Measurements from ENCODE around the gene GYS1. TPM values are rescaled to one million over a fixed set of nuclear protein-coding genes. Genes with fewer than 3 reads are reported as not detected.
"Not testable (repeated sequence)": the region's sequence is repeated elsewhere in the genome, so short reads cannot be mapped to it uniquely, and the experiment has no call there.

The GYS1 gene
- polyA plus RNA-seq, 1 experiment: 19.5 TPM

DNA sequence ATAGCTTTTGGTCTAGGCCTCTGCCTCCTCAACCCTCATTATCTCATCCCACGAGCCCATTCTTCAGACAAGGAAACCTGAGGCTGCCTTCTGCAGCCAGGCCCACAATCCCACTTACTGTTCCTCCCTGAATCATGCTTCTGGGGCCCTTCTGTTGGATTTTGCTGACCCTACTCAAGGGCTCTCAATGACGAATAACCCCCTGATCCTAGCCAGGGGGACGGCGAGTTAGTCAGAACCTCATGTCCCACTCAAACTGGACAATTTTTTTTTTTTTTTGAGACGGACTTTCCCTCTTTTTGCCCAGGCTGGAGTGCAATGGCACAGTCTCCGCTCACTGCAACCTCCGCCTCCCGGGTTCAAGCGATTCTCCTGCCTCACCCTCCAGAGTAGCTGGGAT, 29.0 kb upstream of the GYS1 start:
- Histone ChIP-seq H3K9me3 (ENCODE audit: control insufficient read depth, insufficient read depth, low read length) (no peaks in the 10 kb centered on the region; the same call in 1 of the 2 replicates), H3K4me3 (ENCODE audit: low read depth, low read length) (no peak overlapping the region), H3K27me3 (ENCODE audit: control insufficient read depth, insufficient read depth, low read length) (no peaks in the 10 kb centered on the region), H3K27ac (ENCODE audit: low read depth, low read length) (no peak overlapping the region)
- CTCF ChIA-PET: interaction anchor here (0.9 kb wide), 1 partner anchor 22 kb away, joined by 3 read pairs; no protein-coding TSS in a partner anchor
- TF ChIP-seq, protein P1, sequence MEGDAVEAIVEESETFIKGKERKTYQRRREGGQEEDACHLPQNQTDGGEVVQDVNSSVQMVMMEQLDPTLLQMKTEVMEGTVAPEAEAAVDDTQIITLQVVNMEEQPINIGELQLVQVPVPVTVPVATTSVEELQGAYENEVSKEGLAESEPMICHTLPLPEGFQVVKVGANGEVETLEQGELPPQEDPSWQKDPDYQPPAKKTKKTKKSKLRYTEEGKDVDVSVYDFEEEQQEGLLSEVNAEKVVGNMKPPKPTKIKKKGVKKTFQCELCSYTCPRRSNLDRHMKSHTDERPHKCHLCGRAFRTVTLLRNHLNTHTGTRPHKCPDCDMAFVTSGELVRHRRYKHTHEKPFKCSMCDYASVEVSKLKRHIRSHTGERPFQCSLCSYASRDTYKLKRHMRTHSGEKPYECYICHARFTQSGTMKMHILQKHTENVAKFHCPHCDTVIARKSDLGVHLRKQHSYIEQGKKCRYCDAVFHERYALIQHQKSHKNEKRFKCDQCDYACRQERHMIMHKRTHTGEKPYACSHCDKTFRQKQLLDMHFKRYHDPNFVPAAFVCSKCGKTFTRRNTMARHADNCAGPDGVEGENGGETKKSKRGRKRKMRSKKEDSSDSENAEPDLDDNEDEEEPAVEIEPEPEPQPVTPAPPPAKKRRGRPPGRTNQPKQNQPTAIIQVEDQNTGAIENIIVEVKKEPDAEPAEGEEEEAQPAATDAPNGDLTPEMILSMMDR (IDR thresholded peaks at IDR 0.05; ENCODE audit: low read depth, low read length): no peak
- no peak for DNase-seq (ENCODE audit: low read depth, low spot score)
- POLR2A ChIA-PET: no interaction called here

DNA sequence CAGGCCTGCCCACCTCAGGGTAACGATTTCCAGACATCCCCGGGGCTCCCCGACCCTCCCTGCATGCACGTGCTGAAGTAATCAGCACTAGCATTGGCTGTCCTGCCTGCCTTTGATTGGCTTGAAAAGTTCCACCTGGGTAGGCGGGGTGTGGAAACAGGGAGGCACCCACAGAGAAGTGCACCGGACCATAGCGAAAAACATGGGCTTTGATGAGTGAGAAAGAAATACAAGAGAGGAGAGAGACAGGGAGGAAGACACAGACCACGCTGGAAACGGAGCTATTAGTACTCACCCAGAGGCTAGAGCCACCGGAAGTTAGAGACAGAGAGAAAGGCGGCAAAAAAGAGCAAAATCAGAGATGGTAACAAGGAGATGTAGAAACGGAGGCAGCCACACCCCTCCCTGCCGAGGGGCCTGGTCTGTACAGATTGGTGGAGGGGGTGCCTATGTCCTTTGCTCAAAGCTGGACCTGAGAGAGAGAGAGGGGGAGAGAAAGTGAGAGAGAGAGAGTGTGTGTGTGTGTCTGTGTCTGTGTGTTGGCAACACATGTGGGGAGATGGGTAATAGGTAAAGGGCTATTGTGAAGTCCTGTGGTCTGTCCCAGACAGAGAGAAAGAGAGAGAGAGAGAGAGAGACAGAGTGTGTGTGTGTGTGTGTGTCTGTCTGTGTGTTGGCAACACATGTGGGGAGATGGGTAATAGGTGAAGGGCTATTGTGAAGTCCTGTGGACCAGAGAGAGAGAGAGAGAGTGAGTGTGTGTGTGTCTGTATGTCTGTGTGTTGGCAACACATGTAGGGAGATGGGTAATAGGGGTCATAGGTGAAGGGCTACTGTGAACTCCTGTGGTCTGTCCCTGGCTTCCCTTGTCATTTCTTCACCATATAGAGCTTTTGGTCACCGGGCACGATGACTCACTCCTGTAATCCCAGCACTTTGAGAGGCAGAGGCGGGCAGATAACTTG, 28.1 kb upstream of the GYS1 start:
- no peak overlapping the region for H3K4me3 ChIP-seq (ENCODE audit: low read depth, low read length)
- no peaks in the 10 kb centered on the region; the same call in 1 of the 2 replicates for H3K9me3 ChIP-seq (ENCODE audit: control insufficient read depth, insufficient read depth, low read length)
- H3K27me3 ChIP-seq (ENCODE audit: control insufficient read depth, insufficient read depth, low read length): no peaks in the 10 kb centered on the region
- TF ChIP-seq, protein P1 (IDR thresholded peaks at IDR 0.05; ENCODE audit: low read depth, low read length): no peak
- ChIA-PET CTCF (interaction anchor here (0.9 to 3.7 kb wide), 2 partner anchors 21 to 22 kb away, joined by 3 to 28 read pairs; no protein-coding TSS in a partner anchor), POLR2A (no interaction called here)
- H3K27ac ChIP-seq (ENCODE audit: low read depth, low read length): no peak overlapping the region
- no peak for DNase-seq (ENCODE audit: low read depth, low spot score)

DNA sequence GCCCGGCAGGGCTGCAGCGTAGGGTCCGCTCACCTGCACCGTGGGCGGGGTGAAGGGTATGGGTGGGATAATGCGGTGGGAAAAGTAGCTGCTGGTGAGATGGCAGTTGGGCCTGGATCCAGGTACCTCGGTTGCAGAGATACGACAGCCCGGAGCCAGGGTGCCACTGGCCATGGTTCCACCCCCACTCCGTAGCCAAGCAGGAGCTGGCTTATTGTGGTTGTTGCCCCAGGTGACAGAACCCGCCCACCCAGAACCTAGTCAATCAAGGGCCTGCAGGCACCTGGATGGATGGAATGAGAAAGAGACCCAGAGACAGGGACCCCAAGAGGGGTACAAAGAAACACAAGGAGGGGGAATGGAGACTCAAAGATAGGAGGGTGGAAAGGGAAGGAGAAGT, 27.2 kb upstream of the GYS1 start:
- Histone ChIP-seq H3K27ac (ENCODE audit: low read depth, low read length) (no peak overlapping the region), H3K4me3 (ENCODE audit: low read depth, low read length) (no peak overlapping the region), H3K27me3 (ENCODE audit: control insufficient read depth, insufficient read depth, low read length) (no peaks in the 10 kb centered on the region), H3K9me3 (ENCODE audit: control insufficient read depth, insufficient read depth, low read length) (no peaks in the 10 kb centered on the region; the same call in 1 of the 2 replicates)
- TF ChIP-seq, protein P1 (IDR thresholded peaks at IDR 0.05; ENCODE audit: low read depth, low read length): no peak
- POLR2A ChIA-PET: no interaction called here
- CTCF ChIA-PET: interaction anchor here (1.5 to 3.7 kb wide), 2 partner anchors 22 to 27 kb away, joined by 6 to 28 read pairs; partner anchors contain the start of genes GYS1 and RUVBL2
- no peak for DNase-seq (ENCODE audit: low read depth, low spot score)

DNA sequence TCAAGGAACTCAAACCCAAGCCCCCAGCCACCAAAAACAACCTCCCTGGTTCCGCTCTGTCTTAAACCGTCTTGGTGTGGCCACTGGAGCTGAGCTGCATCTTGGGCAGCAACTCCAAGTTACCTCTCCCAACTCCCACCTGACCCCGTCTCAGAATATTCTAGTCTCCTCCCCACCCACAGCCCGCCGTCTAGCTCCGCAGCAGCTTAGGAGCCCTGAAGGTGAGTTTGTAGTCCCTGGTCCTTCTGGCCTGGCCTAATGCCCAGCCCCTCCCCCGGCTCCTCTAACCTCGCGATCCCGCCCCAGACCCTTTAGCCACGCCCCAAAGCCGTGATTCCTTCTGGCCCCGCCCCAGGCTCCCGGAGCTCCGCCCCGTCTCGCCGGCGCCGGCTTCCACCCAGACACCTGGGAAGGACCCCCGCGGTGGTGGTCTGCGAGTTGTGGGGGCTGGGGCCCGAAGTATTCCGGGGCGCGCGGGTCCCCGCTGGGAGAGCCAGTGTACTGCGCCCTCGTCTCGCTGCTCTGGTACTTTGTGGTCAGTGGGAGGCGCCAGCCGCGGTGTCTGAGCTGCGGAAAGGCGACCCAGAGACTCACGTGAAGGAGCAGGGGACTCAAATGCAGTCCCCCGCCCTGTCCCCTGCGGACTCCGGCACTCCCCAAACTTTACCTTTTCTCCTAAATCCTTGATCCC, 26.3 kb upstream of the GYS1 start:
- Histone ChIP-seq H3K4me3 (ENCODE audit: low read depth, low read length) (peak overlapping the region; percentile 10; the same call in 1 of the 2 replicates), H3K9me3 (ENCODE audit: control insufficient read depth, insufficient read depth, low read length) (no peaks in the 10 kb centered on the region; the same call in 1 of the 2 replicates), H3K27me3 (ENCODE audit: control insufficient read depth, insufficient read depth, low read length) (no peaks in the 10 kb centered on the region), H3K27ac (ENCODE audit: low read depth, low read length) (no peak overlapping the region)
- POLR2A ChIA-PET: interaction anchor here (1.0 kb wide), 1 partner anchor 26 kb away, joined by 3 read pairs; the partner anchor contains the start of genes GYS1 and RUVBL2
- CTCF ChIA-PET: interaction anchor here (0.6 to 3.7 kb wide), 4 partner anchors 21 to 453 kb away, joined by 3 to 28 read pairs (median 6); partner anchors contain the start of genes GYS1 and RUVBL2
- DNase-seq (ENCODE audit: low read depth, low spot score): no peak
- TF ChIP-seq, protein P1 (IDR thresholded peaks at IDR 0.05; ENCODE audit: low read depth, low read length): no peak

DNA sequence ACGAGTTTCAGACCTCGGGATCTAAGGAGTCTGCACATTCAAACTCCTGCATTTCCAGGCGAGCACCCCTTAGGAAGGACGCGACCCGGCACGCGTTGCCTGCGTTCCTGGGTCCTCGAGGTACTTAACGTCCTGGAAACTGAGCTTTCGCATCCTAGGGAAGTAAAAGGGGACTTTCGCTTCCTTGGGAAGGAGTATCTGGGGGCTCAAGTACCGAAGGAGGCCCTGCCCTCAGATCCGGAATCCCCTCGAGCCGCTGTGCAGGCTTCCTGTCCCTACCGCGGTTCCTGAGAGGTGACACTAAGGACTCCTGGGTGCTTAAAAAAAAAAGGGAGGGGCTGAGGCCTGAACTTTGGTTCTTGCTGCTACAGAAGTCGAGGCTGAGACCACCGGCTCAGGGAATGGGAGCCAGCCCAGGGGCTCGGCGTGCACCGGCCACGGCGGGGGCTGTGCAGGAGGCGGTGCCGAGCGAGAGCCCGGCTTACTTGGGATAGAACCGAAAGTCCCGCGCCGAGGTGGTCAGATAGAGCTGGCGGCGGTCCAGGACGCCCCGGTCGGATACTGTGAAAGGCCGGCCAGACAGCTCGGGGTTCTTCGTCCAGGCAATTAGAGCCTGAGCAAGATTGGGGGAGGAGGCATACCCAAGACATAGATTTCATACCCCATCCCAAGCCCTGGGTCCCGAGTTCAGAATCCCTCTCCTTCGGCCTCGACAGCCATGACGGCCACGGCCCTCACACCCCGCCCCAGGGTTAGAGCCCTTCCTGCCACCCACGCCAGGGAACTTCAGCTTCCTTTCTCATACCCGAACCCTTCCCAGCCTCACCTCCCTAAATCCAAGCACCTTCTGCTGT, 25.5 kb upstream of the GYS1 start:
- ChIA-PET POLR2A (interaction anchor here (1.0 kb wide), 1 partner anchor 25 kb away, joined by 3 read pairs; the partner anchor contains the start of genes GYS1 and RUVBL2), CTCF (interaction anchor here (0.6 to 3.7 kb wide), 6 partner anchors 20 to 453 kb away, joined by 3 to 28 read pairs (median 6); partner anchors contain the start of genes CGB7, GYS1 and RUVBL2)
- not testable (repeated sequence) for H3K27ac ChIP-seq (ENCODE audit: low read depth, low read length); DNase-seq (ENCODE audit: low read depth, low spot score); H3K27me3 ChIP-seq (ENCODE audit: control insufficient read depth, insufficient read depth, low read length); H3K9me3 ChIP-seq (ENCODE audit: control insufficient read depth, insufficient read depth, low read length)
- H3K4me3 ChIP-seq (ENCODE audit: low read depth, low read length): peak overlapping the region; percentile 49

Data from AG04450 (cell line).